ENCODE results near the gene VAT1L.

GRCh38 chr16:77827032-77827431 is 38.7 kb downstream of the VAT1L start:
- TF ChIP-seq CTCF (IDR thresholded peaks at IDR 0.05) (no peak), SMAD3 (CRISPR knock-in tag; IDR thresholded peaks at IDR 0.05; ENCODE audit: borderline replicate concordance) (no peak)
